HG03139 (cell line): ENCODE results near the gene TRDN.
"Not testable (repeated sequence)": the region's sequence is repeated elsewhere in the genome, so short reads cannot be mapped to it uniquely, and the experiment has no call there.

Experiments used
- ATAC-seq: cut with Tn5 transposase; IDR thresholded peaks from one replicate; pipeline ENCODE4 v1.9.1; 2021; ENCODE audit not compliant: unreplicated experiment

The TRDN gene

GRCh38 chr6:123314459-123314858, 322.3 kb downstream of the TRDN start:
- not testable (repeated sequence) for ATAC-seq

DNA sequence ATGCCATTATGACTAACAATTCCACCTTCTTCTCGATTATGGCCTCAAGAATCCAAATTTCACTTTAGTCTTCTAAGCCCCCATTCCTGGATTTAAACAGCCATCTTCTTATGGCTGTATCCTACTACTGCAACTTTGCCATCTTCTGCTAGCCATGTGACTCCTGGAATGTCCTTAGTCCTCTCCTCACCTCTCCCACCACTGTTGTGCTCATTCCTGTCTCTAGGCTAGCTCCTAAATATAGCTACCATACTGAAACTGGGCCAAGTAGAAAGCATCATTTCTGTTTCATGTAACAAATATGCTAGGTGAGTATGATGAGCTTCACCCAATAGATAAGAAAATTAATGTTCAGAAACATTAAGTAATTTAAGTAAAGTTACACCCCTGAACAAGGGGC, 327.6 kb downstream of the TRDN start:
- ATAC-seq = no peak

GRCh38 chr6:123306334-123306733, 330.4 kb downstream of the TRDN start:
- no peak for ATAC-seq

DNA sequence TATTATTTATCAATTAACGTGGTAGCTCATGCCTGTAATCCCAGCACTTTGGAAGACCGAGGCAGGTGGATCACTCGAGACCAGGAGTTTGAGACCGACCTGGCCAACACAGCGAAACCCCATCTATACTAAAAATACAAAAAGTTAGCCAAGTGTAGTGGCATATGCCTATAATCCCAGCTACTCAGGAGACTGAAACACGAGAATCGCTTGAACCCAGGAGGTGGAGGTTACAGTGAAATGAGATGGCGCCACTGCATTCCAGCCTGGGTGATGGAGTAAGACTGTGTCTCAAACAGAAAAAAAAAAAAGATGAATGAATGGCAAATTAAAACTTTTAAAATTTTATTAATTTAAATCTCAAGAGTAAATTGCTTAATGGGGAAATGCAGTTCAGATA, 341.1 kb downstream of the TRDN start:
- no peak for ATAC-seq

- ATAC-seq = no peak
Observed at GRCh38 chr6:123295181-123295580, 341.6 kb downstream of the TRDN start.

DNA sequence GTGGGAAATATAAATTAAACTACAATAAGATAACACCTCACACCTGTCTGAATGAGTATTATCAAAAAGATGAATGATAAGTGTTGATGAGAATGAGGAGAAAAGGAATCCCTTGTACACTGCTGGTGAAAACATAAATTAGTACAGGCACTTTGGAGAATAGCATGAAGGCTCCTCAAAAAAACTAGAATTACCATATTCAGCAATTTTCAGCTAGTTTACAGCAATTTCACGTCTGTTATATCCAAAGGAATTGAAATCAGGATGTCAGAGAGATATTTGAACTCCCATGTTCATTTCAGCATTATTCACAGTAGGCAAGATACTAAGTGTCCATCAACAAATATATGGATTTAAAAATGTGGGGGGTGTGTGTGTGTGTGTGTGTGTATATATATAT, 348.1 kb downstream of the TRDN start:
- ATAC-seq = no peak

DNA sequence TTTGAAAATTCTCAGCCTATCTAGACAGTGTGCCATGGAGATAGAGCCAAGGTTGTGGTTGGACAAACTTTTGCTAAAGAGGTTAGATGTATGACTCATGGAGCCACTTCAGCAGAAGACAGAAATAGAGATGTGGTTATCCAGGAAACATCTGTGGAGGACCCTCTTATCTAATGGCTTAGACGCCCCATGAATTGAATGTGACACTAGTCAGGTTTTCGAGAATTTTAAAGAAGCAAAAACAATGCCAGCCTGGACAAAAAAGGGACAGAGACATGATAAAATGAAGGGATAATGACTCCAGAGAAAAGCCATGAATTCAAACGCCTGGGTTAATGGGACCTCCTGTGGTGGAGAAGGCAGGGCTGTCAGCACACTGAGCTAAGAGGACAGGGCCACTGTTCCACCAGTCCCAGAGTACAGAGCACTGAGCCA, 360.2 kb downstream of the TRDN start:
- ATAC-seq = no peak

- no peak for ATAC-seq
Observed at GRCh38 chr6:123263981-123264380, 372.8 kb downstream of the TRDN start.

GRCh38 chr6:123240626-123241025, 396.1 kb downstream of the TRDN start:
- no peak for ATAC-seq

DNA sequence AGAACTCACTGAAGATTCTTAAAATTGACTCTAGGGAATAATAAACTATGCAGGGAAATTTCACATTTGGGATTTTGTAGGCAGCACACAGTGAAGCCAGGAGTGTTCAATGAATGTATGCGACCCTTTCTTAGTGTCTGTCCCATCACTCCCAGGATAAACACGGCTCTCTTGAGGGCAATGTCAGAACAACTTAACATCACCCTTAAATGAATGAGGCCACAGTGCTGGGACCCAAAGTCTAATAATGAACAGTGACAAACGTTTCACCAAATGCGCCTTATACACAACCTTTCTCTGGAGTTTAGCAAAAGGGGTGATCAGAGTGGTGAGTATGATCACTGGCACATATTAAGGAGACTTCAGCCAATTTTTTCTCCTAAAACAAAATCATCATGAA, 403.4 kb downstream of the TRDN start:
- ATAC-seq = no peak

- ATAC-seq = not testable (repeated sequence)
Observed at GRCh38 chr6:123227789-123228188, 409.0 kb downstream of the TRDN start.

DNA sequence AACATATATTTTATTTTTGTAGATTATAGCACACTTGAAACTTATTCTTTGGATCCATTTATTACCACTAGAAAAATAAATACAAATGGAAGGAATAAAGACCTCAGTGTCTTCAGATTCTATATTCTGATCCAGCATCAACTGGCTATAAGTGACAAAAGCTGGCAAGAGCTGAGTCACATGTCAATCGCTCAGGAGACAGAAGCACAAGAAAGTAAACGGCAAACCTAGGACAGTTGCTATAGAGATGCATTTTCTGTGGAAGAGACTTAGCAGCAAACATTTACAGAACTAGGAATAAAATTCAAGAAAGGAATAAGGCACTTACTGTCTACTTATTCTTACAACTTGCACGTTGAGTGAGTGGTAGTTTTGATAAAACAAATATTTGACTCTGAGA, 410.4 kb downstream of the TRDN start:
- no peak for ATAC-seq

- ATAC-seq = no peak
Observed at GRCh38 chr6:123224077-123224476, 412.7 kb downstream of the TRDN start.

GRCh38 chr6:123223461-123223860, 413.3 kb downstream of the TRDN start:
- ATAC-seq = no peak

- ATAC-seq = no peak
Observed at GRCh38 chr6:123215211-123215610, 421.5 kb downstream of the TRDN start.

DNA sequence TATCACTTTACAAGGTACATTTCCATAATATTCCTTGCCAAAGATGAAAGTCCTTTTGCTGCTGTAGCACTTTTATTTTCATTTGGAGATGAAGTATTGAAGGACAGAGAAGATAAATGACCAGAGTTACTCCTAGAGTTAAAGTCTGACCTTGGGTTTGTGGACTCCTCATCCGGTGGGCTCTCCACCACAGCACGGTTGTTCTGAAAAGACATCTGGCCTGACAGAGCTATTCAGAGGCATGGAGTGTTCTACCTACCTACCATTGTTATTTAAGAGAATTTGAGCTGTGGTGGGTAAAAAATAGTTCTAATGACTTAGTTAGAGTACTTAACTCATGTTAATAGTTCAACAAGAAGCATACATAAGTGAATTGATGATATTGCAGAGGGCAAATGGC, 422.3 kb downstream of the TRDN start:
- no peak for ATAC-seq

GRCh38 chr6:123213921-123214320, 422.8 kb downstream of the TRDN start:
- no peak for ATAC-seq

DNA sequence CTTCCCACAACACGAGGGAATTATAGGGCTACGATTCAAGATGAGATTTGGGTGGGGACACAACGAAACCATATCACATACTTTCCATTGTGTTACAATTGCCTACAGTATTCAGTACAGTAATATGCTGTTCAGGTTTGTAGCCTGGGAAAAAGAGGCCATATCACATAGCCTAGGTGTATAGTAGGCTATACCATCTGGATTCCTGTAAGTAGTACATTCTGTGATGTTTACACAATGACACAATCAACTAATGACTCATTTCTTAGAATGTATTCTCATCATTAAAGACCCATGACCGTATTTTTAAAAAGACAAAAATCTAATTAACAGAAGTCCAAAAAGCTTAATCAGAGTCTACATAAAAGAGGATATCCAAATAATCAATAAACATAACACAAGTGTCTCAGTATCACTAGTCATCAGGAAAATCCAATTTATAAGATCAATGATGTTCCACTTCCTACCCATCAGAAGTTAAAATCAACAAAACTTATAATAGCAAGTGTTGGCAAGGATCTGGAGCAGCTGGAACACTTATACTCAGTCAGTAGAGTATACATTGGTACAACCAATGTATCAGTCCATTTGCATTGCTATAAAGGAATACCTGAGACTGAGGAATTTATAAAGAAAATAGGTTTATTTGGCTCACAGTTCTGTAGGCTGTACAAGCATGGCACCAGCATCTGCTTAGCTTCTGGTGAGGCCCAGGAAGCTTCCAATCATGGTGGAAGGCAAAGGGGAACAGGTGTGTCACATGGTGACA, 424.8 kb downstream of the TRDN start:
- no peak for ATAC-seq

GRCh38 chr6:123210645-123211044, 426.1 kb downstream of the TRDN start:
- ATAC-seq = no peak

- no peak for ATAC-seq
Observed at GRCh38 chr6:123207967-123208510, 428.7 kb downstream of the TRDN start.

- no peak for ATAC-seq
Observed at GRCh38 chr6:123203928-123204327, 432.8 kb downstream of the TRDN start.

- no peak for ATAC-seq
Observed at GRCh38 chr6:123201869-123202372, 434.8 kb downstream of the TRDN start.

DNA sequence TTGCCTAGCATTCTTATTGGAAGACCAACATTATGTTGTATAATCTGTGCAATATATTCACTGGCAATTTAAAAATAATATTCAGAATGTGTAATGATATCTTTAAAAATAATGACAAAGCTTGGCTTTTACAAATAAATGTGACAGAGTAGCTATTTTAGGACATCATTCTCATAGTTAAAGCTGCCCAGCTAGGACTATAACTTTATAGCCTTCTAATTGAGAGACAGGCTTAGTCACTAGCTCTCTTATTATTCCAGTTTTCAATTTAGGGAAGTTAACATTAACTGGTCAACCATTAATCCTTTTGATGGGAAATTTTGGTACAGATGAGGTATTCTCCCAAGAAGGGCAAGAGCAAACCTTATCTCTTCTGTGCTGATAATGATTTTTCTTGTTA, 443.5 kb downstream of the TRDN start:
- no peak for ATAC-seq
